Suprapubic skin (tissue), 4 donors: ENCODE results near the gene CRLF2. TPM values are rescaled to one million over a fixed set of nuclear protein-coding genes. Genes with fewer than 3 reads are reported as not detected.
A peak's percentile ranks its signal among the peaks of the same experiment; 100 is the strongest.
"Not testable (repeated sequence)": the region's sequence is repeated elsewhere in the genome, so short reads cannot be mapped to it uniquely, and the experiment has no call there.

Experiments used
- DNase-seq, 2 donors: peaks; one replicate each; pipeline ENCODE4 v3.0.0-alpha.2; 2019; ENCODE audit warnings: low spot score in 2 of 2
- H3K27ac ChIP-seq: fragments of 200-600 bp; sonication (generic); one replicate; pipeline ENCODE4 v1.5.1; 2019
- H3K27me3 ChIP-seq: fragments of 200-600 bp; sonication (generic); one replicate; pipeline ENCODE4 v1.5.1; 2019
- H3K36me3 ChIP-seq: fragments of 200-600 bp; sonication (generic); one replicate; pipeline ENCODE4 v1.5.1; 2019
- H3K4me1 ChIP-seq: fragments of 200-600 bp; sonication (generic); one replicate; pipeline ENCODE4 v1.5.1; 2019
- H3K4me3 ChIP-seq: fragments of 200-600 bp; sonication (generic); one replicate; pipeline ENCODE4 v1.5.1; 2019; ENCODE audit warnings: mild to moderate bottlenecking
- H3K9me3 ChIP-seq: fragments of 200-600 bp; sonication (generic); one replicate; pipeline ENCODE4 v1.5.1; 2019
- CTCF ChIP-seq, 2 donors: fragments of 200-600 bp in 1 of 2; fragments of 450-650 bp in 1 of 2; sonication (generic) in 1 of 2; IDR thresholded peaks; one replicate each; pipeline ENCODE4 v1.5.1; 2016 to 2019; ENCODE audit warnings: antibody characterized with exemption in 2 of 2, mild to moderate bottlenecking in 1 of 2, moderate library complexity in 1 of 2
- EP300 ChIP-seq: sonication (generic); formaldehyde crosslinking; IDR thresholded peaks from one replicate; pipeline ENCODE4 v1.6.1; 2017; ENCODE audit warnings: antibody characterized with exemption
- POLR2A ChIP-seq, 2 donors: fragments of 450-650 bp; IDR thresholded peaks; one replicate each; pipeline ENCODE4 v1.6.1; 2017; ENCODE audit warnings: antibody characterized with exemption in 2 of 2, mild to moderate bottlenecking in 2 of 2, moderate library complexity in 2 of 2
- POLR2AphosphoS5 ChIP-seq, 3 donors: sonication (generic); formaldehyde crosslinking; IDR thresholded peaks; one replicate each; pipeline ENCODE4 v1.6.1; 2017; ENCODE audit warnings: antibody characterized with exemption in 3 of 3
- WGBS: methylation state at CpG from one replicate; pipeline ENCODE4 v1.1.5; 2018; 5-methylcytosine and 5-hydroxymethylcytosine counted together
- total RNA-seq, 4 donors: library from RNA; depleted of rRNA; stranded (reverse); fragments of >200 nt; gene quantifications; one replicate each; pipeline ENCODE4 v1.1.0, GENCODE V29; 2016

CRLF2 gene
- total RNA-seq, 4 donors from 2014 or later, result 0.31 TPM; not detected in 3

GRCh38 chrX:1231850-1232465 lies 19.5 kb upstream of the CRLF2 start:
- 68% methylated on average over 15 of the region's 15 CpGs for WGBS
- peak in 1 of 2 donors; percentile 7 for DNase-seq
- no peak for TF ChIP-seq POLR2A (IDR thresholded peaks at IDR 0.05)
- no peak for TF ChIP-seq CTCF (IDR thresholded peaks at IDR 0.05)
- no peak for TF ChIP-seq EP300
- TF ChIP-seq POLR2AphosphoS5 (IDR thresholded peaks at IDR 0.05), result no peak
- Histone ChIP-seq H3K4me1 (no peaks in the 10 kb centered on the region), H3K9me3 (no peaks in the 10 kb centered on the region), H3K4me3 (no peak overlapping the region), H3K27me3 (no peaks in the 10 kb centered on the region), H3K36me3 (no peaks in the 10 kb centered on the region), H3K27ac (no peak overlapping the region)

- not testable (repeated sequence) for H3K27me3 ChIP-seq, H3K36me3 ChIP-seq, H3K4me3 ChIP-seq, H3K9me3 ChIP-seq, H3K27ac ChIP-seq, H3K4me1 ChIP-seq
- peak in 1 of 2 donors; percentile 60 for DNase-seq
- WGBS, result 95% methylated on average over 8 of the region's 8 CpGs
Measured at GRCh38 chrX:1228101-1228500, 15.7 kb upstream of the CRLF2 start.

GRCh38 chrX:1226249-1226648 lies 13.8 kb upstream of the CRLF2 start:
- Histone ChIP-seq H3K27me3 (no peaks in the 10 kb centered on the region), H3K4me3 (no peak overlapping the region), H3K9me3 (peaks cover 4% of the 10 kb centered on the region), H3K36me3 (no peaks in the 10 kb centered on the region), H3K27ac (no peak overlapping the region), H3K4me1 (no peaks in the 10 kb centered on the region)
- peak in 1 of 2 donors; percentile 6 for DNase-seq
- no peak for TF ChIP-seq CTCF (IDR thresholded peaks at IDR 0.05)
- no peak for TF ChIP-seq POLR2AphosphoS5 (IDR thresholded peaks at IDR 0.05)
- TF ChIP-seq POLR2A (IDR thresholded peaks at IDR 0.05), result no peak
- TF ChIP-seq EP300, result no peak

- peaks cover 4% of the 10 kb centered on the region for H3K9me3 ChIP-seq
- peak in 1 of 2 donors; percentile 34 for DNase-seq
- H3K36me3 ChIP-seq, result no peaks in the 10 kb centered on the region
- TF ChIP-seq CTCF (IDR thresholded peaks at IDR 0.05), result no peak
- no peak for TF ChIP-seq POLR2AphosphoS5 (IDR thresholded peaks at IDR 0.05)
- no peak for TF ChIP-seq EP300
- no peak for TF ChIP-seq POLR2A (IDR thresholded peaks at IDR 0.05)
- H3K4me3 ChIP-seq, result no peak overlapping the region
- H3K27ac ChIP-seq, result no peak overlapping the region
- H3K27me3 ChIP-seq, result no peaks in the 10 kb centered on the region
- 39% methylated on average over 8 of the region's 8 CpGs for whole genome bisulfite sequencing
- no peaks in the 10 kb centered on the region for H3K4me1 ChIP-seq
Measured at GRCh38 chrX:1224954-1225353, 12.5 kb upstream of the CRLF2 start.

GRCh38 chrX:1223242-1223600 lies 10.8 kb upstream of the CRLF2 start:
- H3K4me3 ChIP-seq, result no peak overlapping the region
- H3K36me3 ChIP-seq, result no peaks in the 10 kb centered on the region
- H3K9me3 ChIP-seq, result peaks cover 4% of the 10 kb centered on the region
- no peaks in the 10 kb centered on the region for H3K4me1 ChIP-seq
- no peak for DNase-seq
- no peak overlapping the region for H3K27ac ChIP-seq
- no peaks in the 10 kb centered on the region for H3K27me3 ChIP-seq
- TF ChIP-seq POLR2A (IDR thresholded peaks at IDR 0.05) (no peak), POLR2AphosphoS5 (IDR thresholded peaks at IDR 0.05) (no peak), CTCF (IDR thresholded peaks at IDR 0.05) (no peak), EP300 (no peak)
